ENCODE measurements around the gene KIAA1191. TPM values are rescaled to one million over a fixed set of nuclear protein-coding genes. Genes with fewer than 3 reads are reported as not detected.

KIAA1191 gene
- total and polyA plus RNA-seq, 2 of the 4 experiments (the other 2 are of a cell fraction) = 114 to 124 TPM

DNA sequence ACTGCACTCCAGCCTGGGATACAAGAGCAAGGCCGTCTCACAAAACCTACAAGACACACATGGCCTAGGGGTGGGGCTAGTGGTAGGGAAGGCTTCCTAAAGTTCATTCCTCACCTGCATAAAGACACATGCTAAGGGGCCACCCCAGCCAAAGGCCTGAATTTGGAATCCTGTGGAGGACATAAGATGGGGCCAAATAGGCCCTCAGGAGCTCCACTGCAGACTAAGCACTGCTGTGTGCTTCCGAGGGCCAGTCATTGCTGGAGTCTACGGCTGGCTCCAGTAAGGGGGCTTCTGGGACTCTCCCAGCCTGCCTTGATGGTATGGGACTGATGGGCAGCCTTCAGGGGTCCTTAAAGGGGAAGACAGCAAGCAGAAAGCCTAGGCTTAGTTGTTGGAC, 21.2 kb upstream of the KIAA1191 start:
- Histone ChIP-seq H2AK5ac (ENCODE audit: low read depth, low read length) (no peak overlapping the region), H3K9me1 (ENCODE audit: insufficient read depth, low read length) (no peaks in the 10 kb centered on the region; the same call in 1 of the 2 replicates), H3K4ac (ENCODE audit: low read depth, low read length) (no peak overlapping the region), H3K18ac (ENCODE audit: low read depth, low read length) (no peak overlapping the region), H3K23ac (ENCODE audit: low read depth, low read length) (no peak overlapping the region), H2BK5ac (ENCODE audit: low read depth, low read length, poor library complexity, severe bottlenecking) (no peak overlapping the region), H3K27me3 (ENCODE audit: control insufficient read depth, insufficient read depth, low read length) (no peaks in the 10 kb centered on the region), H2BK15ac (ENCODE audit: low read depth, low read length) (no peak overlapping the region), H3K4me3 (ENCODE audit: insufficient read depth, low read depth, low read length) (no peak overlapping the region), H2AK9ac (replicated peaks; ENCODE audit: low read depth, low read length, poor library complexity) (no peak overlapping the region), H3K14ac (replicated peaks; ENCODE audit: low read depth, low read length) (no peak overlapping the region), H3K36me3 (ENCODE audit: control insufficient read depth, insufficient read depth, low read length) (peaks cover 38% of the 10 kb centered on the region), H4K20me1 (ENCODE audit: insufficient read depth, low read length) (no peaks in the 10 kb centered on the region; the same call in 1 of the 2 replicates), H2AFZ (replicated peaks; ENCODE audit: low read length, poor library complexity) (no peak overlapping the region), H3K9ac (ENCODE audit: low read depth, low read length) (no peak overlapping the region), H4K91ac (ENCODE audit: insufficient read depth, low read depth, low read length) (no peak overlapping the region), H3K56ac (ENCODE audit: extremely low read depth, insufficient read depth, low read length) (no peak overlapping the region), H3K4me1 (ENCODE audit: control insufficient read depth, insufficient read depth, low read length) (no peaks in the 10 kb centered on the region), H3K79me1 (ENCODE audit: low read depth in 1 of 2, low read length in 2 of 2) (peaks cover 8 to 26% of the 10 kb centered on the region in 2 experiments; a peak in 3 of 4 replicates), H2BK20ac (ENCODE audit: low read depth, low read length) (no peak overlapping the region), H3K4me2 (ENCODE audit: low read depth, low read length) (no peak overlapping the region), H3K9me3 (ENCODE audit: control insufficient read depth, insufficient read depth, low read length) (no peaks in the 10 kb centered on the region), H4K8ac (ENCODE audit: low read depth in 2 of 2, low read length in 2 of 2) (no peak overlapping the region), H3K27ac (ENCODE audit: insufficient read depth, low read length) (no peak overlapping the region), H2BK120ac (ENCODE audit: low read depth, low read length) (no peak overlapping the region), H4K5ac (ENCODE audit: low read depth, low read length) (no peak overlapping the region)
- dilution Hi-C loops (cut with HindIII; ENCODE audit: low sequenced_read_pairs, unreplicated experiment) (no loop called here), in situ Hi-C loops (cut with MboI; ENCODE audit: low sequenced_read_pairs) (no loop called here), intact Hi-C loops (cut with micrococcal nuclease) (no loop called here)
- ChIA-PET POLR2A (ENCODE audit: unreplicated experiment) (no interaction called here), CTCF (no interaction called here)
- ATAC-seq (ENCODE audit: low read depth) (no peak), DNase-seq (no peak)
- no CpG with 5 or more reads among the region's 3 CpGs for WGBS, 2 experiments (ENCODE audit: extremely low coverage in 2 of 2, insufficient read length in 1 of 2)
- no peak for TF ChIP-seq POLR2A (IDR thresholded peaks at IDR 0.05; ENCODE audit: low read depth, low read length)
- no TSS peak for BruUV-seq (replicated peaks)

Measured in IMR-90 (cell line).